ENCODE data around the gene ZNF584.

GRCh38 chr19:58381460-58382212 is 26.8 kb upstream of the ZNF584 start:
- TF ChIP-seq POLR2A (IDR thresholded peaks at IDR 0.05) (no peak), CTCF (IDR thresholded peaks at IDR 0.05) (no peak), POLR2AphosphoS5 (IDR thresholded peaks at IDR 0.05) (no peak), EP300 (IDR thresholded peaks at IDR 0.05) (no peak)
